ENCODE data around the gene INPP4B.

Gene INPP4B

DNA sequence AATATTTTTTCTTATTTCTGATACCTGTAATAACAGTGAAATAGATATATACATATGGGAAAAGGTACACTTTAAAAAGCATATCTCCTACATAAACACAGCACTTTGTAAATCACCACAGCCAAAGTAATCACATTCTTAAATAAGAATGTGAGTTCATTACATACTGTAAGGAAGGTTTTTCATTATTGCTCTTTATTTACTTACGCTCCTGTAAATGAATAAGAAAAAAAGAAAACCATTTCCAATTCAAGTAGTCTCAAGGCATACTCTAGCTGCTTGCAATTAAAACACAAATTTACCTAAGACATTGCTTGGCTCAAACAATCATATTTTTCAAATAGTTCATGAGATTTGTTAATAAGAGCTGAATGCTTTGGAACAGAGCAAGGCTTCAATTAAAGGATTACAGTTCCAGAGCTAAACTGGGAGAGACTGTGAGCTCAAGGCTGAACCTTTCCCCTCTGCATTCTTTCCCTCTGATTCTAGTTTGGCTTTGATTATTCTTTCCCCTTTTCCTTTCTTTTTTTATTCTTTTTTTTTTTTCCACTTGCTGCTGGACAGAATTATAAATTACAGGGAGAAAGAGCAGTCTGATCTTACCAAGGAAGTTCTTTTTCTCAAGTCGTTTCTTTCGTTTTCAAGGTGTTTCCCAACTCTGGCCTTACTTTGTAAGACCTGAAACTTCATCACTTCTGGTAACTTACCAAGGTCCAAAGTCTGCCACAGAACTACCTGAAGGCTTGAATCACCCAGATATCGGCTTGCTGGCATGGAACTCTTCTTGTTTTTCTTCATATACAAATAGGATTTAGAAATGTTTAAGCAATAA, 278.3 kb downstream of the INPP4B start:
- DNase-seq, result no peak

GRCh38 chr4:142567199-142567598, 278.9 kb downstream of the INPP4B start:
- no peak for DNase-seq

- no peak for DNase-seq
Measured at GRCh38 chr4:142566777-142567176, 279.3 kb downstream of the INPP4B start.

- DNase-seq, result no peak
Measured at GRCh38 chr4:142566243-142566642, 279.9 kb downstream of the INPP4B start.

DNA sequence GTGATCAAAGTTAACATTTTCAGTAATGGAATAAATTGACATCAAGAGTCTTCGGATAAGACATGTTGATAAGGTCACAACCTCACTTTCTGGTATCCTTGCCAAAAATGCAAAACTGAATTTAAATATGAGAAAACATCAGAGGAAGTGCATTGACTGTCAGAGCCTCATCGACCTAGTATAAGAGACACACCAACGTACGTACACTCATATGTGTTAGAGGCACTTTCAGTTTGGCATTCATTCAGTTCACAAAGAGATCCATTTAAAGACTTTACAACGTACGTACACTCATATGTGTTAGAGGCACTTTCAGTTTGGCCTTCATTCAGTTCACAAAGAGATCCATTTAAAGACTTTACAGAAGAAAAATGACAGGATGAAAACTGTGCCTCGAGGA, 280.3 kb downstream of the INPP4B start:
- no peak for DNase-seq

GRCh38 chr4:142563682-142564291, 282.3 kb downstream of the INPP4B start:
- no peak for DNase-seq

DNA sequence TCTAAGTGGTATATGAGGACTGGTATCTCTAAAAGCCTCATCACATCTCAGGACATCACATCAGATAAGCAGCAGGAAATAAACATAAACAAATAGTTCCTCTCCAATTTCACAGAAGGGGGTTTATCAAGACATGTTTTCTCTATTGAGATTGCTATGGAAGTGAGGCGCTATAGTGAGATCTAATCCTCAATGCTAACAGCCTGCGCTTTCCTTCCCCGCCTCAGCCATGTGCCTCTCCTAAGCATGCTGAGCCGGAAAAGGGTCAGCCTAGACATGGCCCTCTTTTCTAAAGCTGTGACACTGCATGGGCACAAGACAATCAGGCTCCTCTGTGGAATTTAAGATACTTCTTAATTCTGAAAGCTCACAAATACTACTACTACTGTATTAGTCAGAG, 286.1 kb downstream of the INPP4B start:
- no peak for DNase-seq

DNA sequence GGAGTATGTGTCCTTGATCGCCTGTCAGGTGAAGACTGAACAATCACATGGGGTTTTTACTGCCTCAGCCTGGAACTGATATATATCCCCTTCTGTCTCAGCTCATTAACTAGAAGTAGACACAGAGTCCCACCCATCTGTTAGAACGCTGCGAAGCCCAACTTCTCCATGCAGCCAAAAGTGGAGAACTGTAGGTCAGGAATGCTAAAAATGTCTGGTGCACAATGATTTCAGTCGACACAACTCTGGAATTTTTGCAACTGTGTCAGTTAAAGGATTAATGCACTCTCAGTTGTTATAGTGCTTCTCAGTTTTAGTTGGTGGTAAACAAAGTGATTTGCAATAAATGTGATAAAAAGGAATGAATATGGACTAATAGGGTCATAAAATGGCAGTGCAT, 287.2 kb downstream of the INPP4B start:
- DNase-seq, result no peak

DNA sequence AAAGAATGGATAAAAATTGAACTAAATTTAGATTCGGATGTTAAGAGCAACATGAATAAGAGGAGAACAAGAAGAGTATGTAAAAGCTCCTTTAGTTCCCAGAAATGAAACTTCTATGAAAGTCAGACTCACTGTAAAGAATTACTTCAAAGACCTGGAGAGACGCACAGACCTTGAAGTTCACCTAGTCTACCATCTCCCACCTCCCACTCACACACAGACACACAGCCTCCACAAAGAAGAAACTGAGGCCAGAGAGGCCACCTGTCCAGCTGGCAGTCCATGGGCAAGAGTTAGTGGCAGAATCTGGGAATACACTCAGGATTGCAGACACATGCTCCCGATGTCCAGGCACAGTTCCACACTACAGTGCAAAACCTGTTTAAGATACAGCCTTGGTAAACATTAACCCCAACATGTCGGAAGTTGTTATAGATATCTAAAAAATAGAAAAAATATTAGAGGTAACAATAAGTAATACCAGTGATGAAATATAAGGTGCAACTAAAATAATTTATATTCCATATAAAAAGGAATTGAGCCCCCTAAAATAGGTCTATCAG, 288.8 kb downstream of the INPP4B start:
- DNase-seq, result no peak

GRCh38 chr4:142556570-142557238, 289.4 kb downstream of the INPP4B start:
- DNase-seq, result no peak

GRCh38 chr4:142556048-142556447, 290.1 kb downstream of the INPP4B start:
- no peak for DNase-seq

- no peak for DNase-seq
Measured at GRCh38 chr4:142554412-142554811, 291.7 kb downstream of the INPP4B start.

DNA sequence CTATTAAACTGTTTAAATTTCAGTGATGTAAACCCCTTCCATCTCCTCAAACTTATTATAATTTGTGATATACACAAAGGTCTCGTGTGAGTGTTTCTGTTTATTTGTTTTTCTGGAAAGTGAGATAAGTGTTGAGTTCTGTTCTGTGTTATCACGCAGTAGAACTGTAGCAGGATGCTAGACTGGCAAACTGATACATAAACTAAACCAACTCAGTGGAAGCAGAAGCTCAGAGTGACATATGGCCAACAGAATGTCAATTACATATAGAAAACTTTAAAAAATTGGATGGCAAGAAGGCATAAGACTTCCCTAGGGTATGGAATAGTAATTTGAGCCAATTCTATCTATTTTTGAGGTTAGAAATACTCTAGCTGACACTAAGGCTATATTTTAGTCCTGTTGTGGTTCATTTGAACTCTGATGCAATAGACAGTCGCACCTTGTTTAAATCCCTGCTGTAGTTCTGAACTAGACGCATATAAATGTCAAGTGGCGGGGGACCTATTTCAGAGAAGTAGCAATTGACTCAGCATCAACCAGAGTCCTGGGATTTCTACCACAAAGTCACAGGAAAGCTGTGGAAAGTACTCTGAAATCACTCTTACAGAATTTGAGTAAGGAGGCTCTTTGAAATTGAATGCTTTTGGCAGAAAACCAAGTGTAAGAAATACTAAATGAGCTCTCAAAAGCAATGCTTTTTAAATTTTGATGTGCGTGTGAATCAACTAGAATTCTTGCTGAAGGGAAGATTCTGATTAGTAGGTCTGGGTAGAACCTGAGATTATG, 294.4 kb downstream of the INPP4B start:
- DNase-seq, result no peak

GRCh38 chr4:142550965-142551364, 295.1 kb downstream of the INPP4B start:
- DNase-seq, result no peak

DNA sequence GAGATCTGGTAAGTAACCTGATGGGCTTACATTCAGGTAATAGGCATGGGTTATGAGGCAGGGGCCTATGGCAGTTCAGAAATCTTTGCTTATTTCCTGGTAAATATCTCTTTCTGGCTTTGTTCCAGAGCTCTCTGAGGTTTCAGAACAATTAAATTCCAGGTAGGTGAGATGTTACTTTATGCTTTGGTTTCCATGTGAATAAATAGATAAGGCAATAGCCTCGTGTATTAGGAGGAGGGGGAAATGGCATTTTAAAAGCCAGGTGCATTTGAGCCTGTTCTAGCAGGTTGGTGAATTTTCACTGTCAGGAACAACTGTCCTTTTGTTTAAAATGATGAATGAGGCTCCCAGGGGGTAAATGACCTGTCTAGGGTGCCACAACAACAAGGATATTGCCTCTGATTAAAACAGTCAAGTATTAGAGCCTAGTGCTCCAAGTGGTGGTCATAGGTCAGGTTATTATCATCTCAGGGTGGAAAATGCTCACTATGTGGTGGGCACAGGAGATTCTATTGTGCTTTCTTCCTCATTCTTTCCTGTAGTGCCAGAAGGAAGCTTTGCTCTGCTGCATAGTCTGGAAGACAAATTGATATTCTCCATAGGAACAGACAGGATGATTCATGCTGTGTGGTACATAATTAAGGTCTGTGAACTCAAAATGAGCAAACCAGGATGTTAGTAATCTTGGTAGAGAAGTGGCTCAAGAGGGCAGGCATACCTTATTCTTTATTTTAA, 296.2 kb downstream of the INPP4B start:
- DNase-seq, result no peak

DNA sequence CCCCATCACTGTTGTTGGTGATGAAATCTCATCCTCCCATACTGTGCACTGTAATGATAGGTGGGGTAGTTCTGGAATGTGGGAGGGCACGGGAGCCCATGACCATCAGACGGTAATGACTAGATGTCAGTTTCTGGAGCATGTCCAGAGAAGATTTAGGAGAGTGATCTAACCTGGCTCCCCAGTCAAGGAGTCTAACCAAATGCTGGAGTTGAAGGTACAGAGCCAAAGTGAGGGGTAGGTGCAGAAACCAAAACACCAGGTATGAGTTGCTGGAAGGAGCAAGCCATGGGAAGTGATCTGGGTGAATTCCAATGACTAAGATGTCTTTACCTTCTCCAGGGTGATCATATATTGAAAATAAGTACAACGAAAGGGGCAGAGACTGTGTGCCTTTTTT, 296.9 kb downstream of the INPP4B start:
- DNase-seq, result no peak

GRCh38 chr4:142548491-142548890, 297.6 kb downstream of the INPP4B start:
- DNase-seq, result no peak

GRCh38 chr4:142547974-142548373, 298.1 kb downstream of the INPP4B start:
- no peak for DNase-seq

DNA sequence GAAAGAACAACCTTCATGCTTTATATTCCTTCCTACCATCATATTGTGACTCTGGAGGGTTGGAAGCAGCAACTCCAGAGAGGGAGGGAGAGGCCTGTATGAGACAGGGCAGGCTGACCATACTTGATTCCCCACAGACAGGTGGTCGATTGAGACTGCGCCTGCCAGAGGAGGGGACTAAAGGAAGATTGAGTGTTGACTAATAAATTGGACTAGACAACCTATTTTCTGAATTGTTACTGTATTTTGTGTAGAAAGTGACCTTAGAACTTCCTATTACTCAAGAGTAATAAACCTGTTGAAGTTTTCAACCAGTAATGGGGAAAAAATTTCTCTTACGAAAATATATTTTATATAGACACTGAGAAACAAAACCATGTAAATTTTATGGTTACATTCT, 301.5 kb downstream of the INPP4B start:
- no peak for DNase-seq

GRCh38 chr4:142544039-142544438, 302.1 kb downstream of the INPP4B start:
- no peak for DNase-seq

DNA sequence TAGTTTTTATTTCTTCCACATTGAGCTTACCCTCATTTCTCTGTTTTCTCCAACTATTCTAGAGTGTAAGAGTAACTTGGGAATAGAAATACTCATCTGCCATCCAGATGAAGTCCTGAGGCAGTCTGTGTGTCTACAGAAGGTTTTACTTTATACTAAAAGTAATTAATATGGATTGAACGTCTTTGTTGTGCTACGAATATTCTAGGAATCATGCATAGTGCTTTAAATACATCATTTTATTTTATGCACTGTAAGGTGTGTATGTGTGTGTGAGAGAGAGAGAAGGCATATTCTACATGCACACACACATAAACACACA, 305.7 kb downstream of the INPP4B start:
- no peak for DNase-seq

- no peak for DNase-seq
Measured at GRCh38 chr4:142539796-142540482, 306.2 kb downstream of the INPP4B start.
